GM21381 (cell line): ENCODE data around the gene WDR62.

Experiments used
- ATAC-seq: cut with Tn5 transposase; IDR thresholded peaks from one replicate; pipeline ENCODE4 v1.9.1; 2021; ENCODE audit warnings: mild to moderate bottlenecking, moderate library complexity; ENCODE audit not compliant: unreplicated experiment

Gene WDR62

DNA sequence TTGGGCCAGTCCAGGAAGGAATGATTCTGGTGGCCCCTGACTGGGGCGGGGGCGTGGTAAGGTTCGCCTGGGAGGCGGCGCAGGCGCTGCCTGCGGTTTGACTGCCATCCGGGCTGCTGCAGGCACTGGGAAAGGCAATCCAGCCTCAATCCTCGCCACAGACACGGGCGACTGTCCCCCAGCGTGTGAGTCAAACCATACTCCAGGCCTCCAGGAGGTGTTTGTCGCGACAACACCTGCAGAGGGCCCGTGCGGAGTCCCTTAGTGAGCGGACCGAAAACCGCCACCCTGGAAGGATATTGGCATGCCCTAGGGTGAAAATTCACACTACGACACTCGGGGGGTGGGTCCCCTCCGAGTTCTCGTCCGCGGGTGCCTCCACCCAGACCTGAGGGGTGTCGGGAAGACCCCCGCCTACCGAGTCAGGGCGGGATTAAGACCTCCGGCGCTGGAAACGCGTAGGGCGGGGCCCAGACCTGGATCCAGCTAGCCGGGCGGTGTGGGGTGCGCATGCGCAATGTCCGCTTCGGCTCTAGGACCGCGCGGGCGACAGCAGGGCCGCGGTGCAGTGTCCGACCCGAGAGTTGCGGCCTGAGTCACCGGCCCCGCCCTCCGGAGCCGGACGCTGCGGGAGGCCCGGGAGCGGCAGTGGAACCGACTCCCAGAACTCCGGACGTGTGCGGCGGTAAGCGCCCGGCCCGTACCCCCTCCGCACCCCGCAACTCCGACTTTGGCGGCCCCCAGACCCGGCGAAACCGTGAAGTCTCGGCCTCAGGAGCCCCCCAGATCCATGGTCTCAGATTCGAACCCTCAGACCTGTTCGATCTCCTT lies 85.0 kb downstream of the WDR62 start, which contains the start of gene CAPNS1:
TSS of gene CAPNS1 (plus strand) at position 594 of the 831 bp plus-strand sequence. CDS start 946 bp downstream, outside the sequence.
- ATAC-seq, result peak; percentile 84

DNA sequence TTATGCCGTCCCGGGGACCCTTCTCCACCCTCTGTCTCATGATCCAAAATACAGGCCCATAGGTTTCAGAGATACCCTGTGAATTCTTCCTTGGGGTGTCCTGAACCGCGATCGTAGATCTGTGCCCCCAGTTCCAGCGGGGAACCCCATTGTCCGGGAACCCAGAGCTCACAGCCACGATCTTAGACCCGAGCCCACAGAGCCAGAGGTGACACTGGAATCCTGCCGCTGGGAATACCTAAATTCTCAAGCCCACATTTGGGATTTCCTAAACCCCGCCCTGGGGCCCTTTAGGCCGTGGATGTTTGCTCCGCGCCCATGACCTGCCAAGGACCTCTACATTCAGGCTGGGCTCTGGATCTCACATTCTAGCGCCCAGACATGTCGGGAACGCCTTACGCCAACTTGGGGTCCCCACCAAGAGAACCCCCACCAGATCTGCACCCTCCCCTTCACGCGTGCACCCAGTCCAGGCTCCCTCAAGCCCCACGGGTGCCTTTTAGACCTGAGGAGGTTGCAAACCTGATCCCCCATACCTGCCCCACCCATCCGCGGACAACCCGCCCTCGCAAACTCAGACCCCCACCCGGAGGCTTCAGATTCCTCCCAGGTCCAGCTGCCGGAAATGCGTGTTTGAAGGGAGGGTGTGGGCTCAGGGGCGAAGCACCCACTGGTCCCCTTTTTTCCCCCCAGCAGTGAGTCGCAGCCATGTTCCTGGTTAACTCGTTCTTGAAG lies 85.8 kb downstream of the WDR62 start:
- no peak for ATAC-seq

DNA sequence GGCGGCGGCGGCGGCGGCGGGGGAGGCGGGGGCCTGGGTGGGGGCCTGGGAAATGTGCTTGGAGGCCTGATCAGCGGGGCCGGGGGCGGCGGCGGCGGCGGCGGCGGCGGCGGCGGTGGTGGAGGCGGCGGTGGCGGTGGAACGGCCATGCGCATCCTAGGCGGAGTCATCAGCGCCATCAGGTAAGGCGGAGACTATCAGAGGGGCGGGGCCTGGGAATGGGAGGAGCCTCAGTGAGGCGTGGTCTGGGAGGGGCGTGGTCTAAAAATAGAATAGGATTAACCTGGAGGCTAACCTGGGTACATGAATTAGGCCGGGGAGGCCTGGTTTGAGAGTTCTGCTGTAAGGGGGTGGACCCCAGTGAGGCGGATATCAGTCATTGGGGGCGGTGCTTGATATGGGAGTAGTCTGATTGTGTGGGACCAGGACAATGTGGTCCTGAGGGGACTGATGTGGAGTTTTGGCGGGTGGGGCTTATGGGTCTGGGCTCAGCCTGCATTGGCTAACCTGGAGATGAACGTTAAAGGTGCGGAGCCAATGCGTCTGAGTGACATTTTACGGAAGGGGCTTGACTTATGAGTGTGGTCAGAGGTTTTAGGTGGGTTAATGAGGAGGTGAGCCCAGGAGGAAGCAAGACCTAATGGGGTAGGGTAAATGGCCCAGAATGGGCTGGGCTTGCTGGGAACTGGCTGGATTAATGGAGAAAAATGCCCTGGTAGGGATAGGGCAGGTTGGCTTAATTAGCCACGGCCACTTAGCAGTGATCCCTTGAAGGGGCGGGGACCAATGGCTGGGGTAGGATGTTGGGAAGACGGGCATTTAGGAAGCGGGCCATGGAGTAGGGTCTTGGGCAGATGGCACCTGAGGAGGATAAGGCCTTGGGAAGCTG lies 86.6 kb downstream of the WDR62 start:
- ATAC-seq, result peak; percentile 38

DNA sequence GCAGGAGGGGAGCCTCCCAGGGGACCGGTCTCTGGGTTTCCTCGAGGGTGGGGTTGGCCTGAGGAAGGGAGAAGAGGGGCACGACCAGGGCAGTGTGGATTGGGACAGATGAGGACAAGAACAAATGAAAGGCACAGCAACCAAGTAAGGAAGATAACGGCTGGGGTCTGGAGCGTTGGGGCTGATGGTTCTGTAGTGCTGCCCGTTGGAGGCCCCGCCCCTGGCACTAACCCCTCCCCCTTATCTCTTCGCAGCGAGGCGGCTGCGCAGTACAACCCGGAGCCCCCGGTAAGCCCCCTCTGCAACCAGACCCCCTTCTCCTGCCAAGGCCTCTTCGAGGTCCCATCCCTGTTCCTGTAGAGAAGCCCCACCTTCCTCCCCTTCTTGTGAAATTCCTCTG lies 87.3 kb downstream of the WDR62 start:
- ATAC-seq, result no peak

DNA sequence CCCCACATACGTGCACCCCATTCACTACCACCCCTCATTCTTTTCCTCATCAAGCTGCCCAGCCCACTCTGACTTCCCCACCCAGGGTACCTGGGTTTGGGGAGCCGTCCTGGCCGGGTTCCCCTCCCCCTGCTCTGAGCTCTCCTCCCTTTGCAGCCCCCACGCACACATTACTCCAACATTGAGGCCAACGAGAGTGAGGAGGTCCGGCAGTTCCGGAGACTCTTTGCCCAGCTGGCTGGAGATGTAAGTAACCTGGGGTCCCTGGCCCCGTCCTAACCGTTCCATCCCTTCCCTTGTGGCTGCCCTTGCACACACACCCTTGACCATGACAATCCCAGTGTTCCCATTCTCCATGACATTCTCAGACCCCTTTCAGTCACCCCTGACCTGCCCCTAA lies 87.8 kb downstream of the WDR62 start:
- ATAC-seq, result no peak

DNA sequence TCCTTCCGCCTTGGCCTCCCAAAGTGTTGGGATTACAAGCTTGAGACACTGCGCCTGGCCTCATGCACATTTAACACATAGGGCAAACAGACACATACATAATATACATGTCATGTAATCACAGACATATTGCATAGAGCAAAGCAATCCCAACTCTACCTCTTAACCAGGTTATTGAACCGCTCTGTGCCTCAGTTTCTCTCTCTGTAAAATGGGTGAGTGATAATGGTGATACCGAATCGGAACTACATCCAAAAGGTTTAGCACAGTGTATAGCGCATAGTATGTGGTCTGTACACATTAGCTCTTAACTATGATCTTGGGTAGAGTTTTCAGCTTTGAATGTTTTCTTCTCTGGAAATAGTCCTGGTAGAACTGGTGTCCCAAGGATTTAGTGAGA lies 89.9 kb downstream of the WDR62 start:
- no peak for ATAC-seq

DNA sequence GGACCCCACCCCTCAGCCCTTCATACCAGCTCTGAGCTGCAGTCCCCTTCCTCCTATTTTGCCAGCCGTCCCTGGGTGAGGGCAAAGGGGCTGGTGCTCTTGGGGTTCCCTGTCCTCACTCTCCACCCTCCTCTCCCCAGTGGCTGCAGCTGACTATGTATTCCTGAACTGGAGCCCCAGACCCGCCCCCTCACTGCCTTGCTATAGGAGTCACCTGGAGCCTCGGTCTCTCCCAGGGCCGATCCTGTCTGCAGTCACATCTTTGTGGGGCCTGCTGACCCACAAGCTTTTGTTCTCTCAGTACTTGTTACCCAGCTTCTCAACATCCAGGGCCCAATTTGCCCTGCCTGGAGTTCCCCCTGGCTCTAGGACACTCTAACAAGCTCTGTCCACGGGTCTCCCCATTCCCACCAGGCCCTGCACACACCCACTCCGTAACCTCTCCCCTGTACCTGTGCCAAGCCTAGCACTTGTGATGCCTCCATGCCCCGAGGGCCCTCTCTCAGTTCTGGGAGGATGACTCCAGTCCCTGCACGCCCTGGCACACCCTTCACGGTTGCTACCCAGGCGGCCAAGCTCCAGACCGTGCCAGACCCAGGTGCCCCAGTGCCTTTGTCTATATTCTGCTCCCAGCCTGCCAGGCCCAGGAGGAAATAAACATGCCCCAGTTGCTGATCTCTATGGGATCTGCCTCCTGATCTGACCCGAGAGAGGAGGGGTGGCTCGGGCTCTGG lies 95.1 kb downstream of the WDR62 start:
- ATAC-seq, result no peak

DNA sequence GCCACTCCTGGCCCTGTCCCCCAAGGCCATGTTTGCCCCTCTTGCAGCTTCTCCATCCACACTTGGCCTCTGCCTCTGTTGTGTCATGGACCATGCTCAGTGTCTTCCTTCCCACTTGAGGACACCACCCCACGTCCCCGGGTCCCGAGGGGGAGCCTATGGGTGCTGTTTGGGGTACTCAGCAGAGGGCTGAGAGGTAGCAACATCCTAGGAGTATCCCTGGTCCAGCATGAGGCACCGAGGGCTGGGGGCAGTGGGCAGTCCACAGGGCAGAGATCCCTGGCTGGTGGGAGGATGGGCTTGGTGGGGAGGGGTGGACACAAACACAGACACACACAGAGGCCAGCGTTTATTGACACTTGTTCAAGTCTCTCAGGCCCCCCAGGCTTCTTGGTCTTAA lies 95.9 kb downstream of the WDR62 start:
- ATAC-seq, result no peak

DNA sequence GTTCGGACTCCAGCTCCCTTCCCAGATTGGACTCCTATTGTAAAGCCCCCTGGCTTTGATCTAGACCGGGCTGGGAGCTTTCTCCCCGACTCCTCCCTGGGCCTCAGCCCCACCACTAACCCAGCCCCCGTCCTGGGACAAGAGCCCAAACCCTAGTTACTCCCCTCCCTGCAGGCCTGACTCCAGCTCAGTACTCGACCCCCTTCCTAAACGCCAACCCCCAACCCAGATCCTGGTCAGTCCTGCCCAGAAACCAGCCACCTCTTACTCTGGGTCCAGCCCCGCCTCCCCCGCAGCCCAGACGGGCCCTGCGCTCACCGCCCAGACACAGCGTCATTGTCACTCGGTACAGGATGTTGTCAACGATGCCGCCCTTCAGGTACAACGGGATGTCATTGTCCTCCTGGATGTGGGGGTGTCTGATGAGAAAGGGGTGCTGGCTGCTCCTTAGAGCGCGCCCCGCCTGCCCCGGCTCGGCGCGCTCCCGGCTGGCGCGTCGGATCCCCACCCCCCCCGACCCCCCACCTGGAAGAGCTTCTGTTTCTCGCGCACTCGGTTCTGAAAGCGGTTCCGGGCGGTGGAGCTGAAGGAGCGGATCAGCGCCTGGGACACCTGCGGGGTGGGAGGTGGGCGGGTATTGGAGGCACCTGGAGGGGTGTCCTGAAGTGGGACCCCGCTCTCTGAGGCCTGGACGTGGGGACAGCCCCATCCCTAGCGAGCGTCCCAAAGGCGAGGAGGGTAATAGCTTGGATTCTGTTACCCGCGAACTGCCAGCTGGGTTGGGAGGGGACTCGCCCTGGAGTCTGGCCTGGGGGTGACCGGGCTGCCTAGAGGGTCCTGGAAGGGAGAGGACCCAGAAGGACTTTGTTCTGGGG lies 96.7 kb downstream of the WDR62 start:
- no peak for ATAC-seq

DNA sequence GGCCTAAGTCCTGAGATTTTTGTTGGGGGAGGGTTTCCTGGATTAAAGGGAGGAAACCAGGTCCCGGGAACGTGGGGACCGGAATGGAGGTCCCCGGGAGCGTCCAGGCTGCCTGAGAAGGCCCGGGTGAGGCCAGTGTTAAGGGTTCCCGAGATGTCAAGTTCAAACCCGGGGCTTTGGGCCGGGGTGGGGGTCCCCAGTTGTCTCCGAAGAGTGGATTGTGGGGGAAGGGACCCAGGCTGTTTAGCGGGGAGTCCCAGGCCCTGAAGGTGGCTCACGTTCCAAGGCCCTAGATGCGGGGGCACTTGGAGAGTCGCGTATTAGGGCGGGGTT lies 97.3 kb downstream of the WDR62 start:
- ATAC-seq, result no peak

DNA sequence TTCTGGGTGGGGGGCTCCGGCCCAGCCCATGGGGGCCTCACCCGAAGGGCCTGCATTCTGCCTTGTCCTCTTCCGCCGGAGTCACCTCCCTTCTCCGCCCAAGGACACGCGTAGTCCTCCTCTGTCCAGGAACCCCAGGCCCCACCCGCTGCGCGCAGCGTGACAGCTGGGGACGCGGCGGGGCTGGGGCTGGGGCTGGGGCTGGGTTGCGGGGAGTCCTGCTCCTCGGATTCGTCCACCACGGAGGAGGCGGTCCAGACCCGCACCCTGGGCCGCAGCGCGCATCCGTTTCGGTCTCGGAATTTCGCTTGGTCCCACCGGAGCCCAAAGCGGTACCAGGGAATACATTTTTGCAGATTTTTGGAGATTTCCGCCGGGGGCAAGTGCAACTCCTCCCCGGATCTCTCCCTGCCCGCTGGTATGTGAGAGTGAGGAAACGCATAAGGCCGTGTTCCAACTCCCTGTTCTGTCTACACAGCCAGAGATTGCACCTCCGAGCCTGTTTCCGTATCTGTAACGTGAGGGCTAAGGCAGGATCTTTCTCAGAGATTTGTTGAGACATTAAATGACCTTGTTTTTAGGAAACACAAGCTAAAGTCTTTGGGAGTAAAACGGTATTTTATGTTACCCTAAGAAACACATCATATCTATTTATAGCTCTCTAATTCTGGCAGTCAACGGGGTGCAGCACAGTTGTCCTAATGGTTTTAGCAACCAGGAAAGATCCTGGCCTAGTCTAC lies 97.8 kb downstream of the WDR62 start, which contains the start of gene COX7A1:
TSS of gene COX7A1 (minus strand) at position 96 of the 740 bp plus-strand sequence. CDS start at position 56, 40 bp downstream.
- no peak for ATAC-seq

DNA sequence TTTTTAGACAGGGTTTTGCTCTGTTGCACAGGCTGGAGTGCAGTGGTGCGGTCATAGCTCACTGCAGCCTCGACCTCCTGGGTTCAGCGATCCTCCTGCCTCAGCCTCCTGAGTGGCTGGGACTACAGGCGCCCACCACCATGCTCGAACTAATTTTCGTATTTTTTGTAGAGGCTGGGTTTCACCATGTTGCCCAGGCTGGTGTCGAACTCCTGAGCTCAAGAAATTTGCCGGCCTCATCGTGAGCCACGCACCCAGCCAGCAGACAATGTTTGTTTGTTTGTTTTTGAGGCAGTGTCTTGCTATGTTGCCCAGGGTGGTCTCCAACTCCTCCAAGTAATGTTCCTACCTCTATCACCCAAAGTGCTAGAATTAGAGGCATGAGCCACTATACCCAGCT lies 98.4 kb downstream of the WDR62 start:
- no peak for ATAC-seq
